Endodermal cell (in vitro differentiated cells): ENCODE data around the gene UBR1. TPM values are rescaled to one million over a fixed set of nuclear protein-coding genes. Genes with fewer than 3 reads are reported as not detected.

ENCODE experiments used
- DNase-seq: peaks from one replicate; pipeline ENCODE4 v3.0.0-alpha.2; 2017
- H3K27ac ChIP-seq: 2 replicates; pipeline ENCODE4 v1.5.1; 2013; ENCODE audit warnings: mild to moderate bottlenecking, low read depth, low read length, moderate library complexity
- H3K27me3 ChIP-seq: 2 replicates; pipeline ENCODE4 v1.6.1; 2013; ENCODE audit warnings: mild to moderate bottlenecking, low read length, moderate library complexity; ENCODE audit not compliant: insufficient read depth, control insufficient read depth, poor library complexity, severe bottlenecking
- H3K36me3 ChIP-seq: 2 replicates; pipeline ENCODE4 v1.7.0; 2013; ENCODE audit warnings: mild to moderate bottlenecking, low read length, moderate library complexity; ENCODE audit not compliant: control insufficient read depth, insufficient read depth
- H3K4me1 ChIP-seq: one replicate; pipeline ENCODE4 v1.7.0; 2013; ENCODE audit warnings: low read length; ENCODE audit not compliant: control insufficient read depth, insufficient read depth
- H3K4me3 ChIP-seq: 2 replicates; pipeline ENCODE4 v1.5.1; 2013; ENCODE audit warnings: mild to moderate bottlenecking, low read length, moderate library complexity
- H3K9ac ChIP-seq: 2 replicates; pipeline ENCODE4 v1.6.1; 2013; ENCODE audit warnings: mild to moderate bottlenecking, low read length, moderate library complexity; ENCODE audit not compliant: poor library complexity, severe bottlenecking; ENCODE audit errors: extremely low read depth
- H3K9me3 ChIP-seq: 2 replicates; pipeline ENCODE4 v1.6.1; 2013; ENCODE audit warnings: mild to moderate bottlenecking, low read length, moderate library complexity; ENCODE audit not compliant: control insufficient read depth
- H3K27ac Mint-ChIP-seq: 2 replicates; pipeline ENCODE4 v1.8.0; 2020; ENCODE audit warnings: mixed read lengths
- H3K27me3 Mint-ChIP-seq: 2 replicates; pipeline ENCODE4 v1.8.0; 2021; ENCODE audit warnings: mild to moderate bottlenecking, mixed read lengths; ENCODE audit not compliant: insufficient read depth
- H3K36me3 Mint-ChIP-seq: 2 replicates; pipeline ENCODE4 v1.8.0; 2020; ENCODE audit warnings: low read depth, mixed read lengths
- H3K4me1 Mint-ChIP-seq: 2 replicates; pipeline ENCODE4 v1.8.0; 2020; ENCODE audit warnings: mixed read lengths
- H3K4me3 Mint-ChIP-seq: 2 replicates; pipeline ENCODE4 v1.8.0; 2020; ENCODE audit warnings: mild to moderate bottlenecking, moderate library complexity, mixed read lengths
- H3K9me3 Mint-ChIP-seq: 2 replicates; pipeline ENCODE4 v1.8.0; 2020; ENCODE audit warnings: mild to moderate bottlenecking, mixed read lengths
- CTCF ChIP-seq: fragments of 200-600 bp; sonication (generic); conservative IDR thresholded peaks from 2 replicates; pipeline ENCODE4 v1.5.0; 2021; ENCODE audit warnings: antibody characterized with exemption, mild to moderate bottlenecking
- WGBS, 2 experiments: methylation state at CpG; one replicate each; pipeline versions ENCODE4 v1.1.5 to v1.1.7; 2013; ENCODE audit warnings: missing lambda C conversion rate in 2 of 2, mixed read lengths in 1 of 2; ENCODE audit not compliant: insufficient coverage in 1 of 2, insufficient read length in 1 of 2; 5-methylcytosine and 5-hydroxymethylcytosine counted together
- total RNA-seq, 2 donors: library from RNA; stranded (reverse); fragmentation: NEBNext Ultra II Directional in 1 of 2; extraction: Animal tissue kit (Norgen Biotek cat#: 25700) in 1 of 2; gene quantifications; 2 replicates in 1 of 2; 3 replicates in 1 of 2; pipeline ENCODE4 v1.2.1, GENCODE V29; 2021

UBR1 gene
- total RNA-seq, 2 donors from 2014 or later = 30.3 to 30.9 TPM

- no peak for DNase-seq
- no peaks in the 10 kb centered on the region for H3K36me3 ChIP-seq
- 90 to 93% methylated on average over 2 of the region's 3 CpGs for WGBS, 2 experiments
- no peaks in the 10 kb centered on the region for H3K4me1 ChIP-seq
- Mint-ChIP-seq H3K27ac (no peak overlapping the region), H3K4me3 (no peak overlapping the region), H3K4me1 (peaks cover 6% of the 10 kb centered on the region), H3K36me3 (peaks cover 2% of the 10 kb centered on the region), H3K27me3 (no peaks in the 10 kb centered on the region), H3K9me3 (no peaks in the 10 kb centered on the region)
- H3K27ac ChIP-seq = no peak overlapping the region
- no peaks in the 10 kb centered on the region for H3K27me3 ChIP-seq
- no peak for TF ChIP-seq CTCF
- H3K9ac ChIP-seq = no peak overlapping the region
- H3K4me3 ChIP-seq = no peak overlapping the region
- H3K9me3 ChIP-seq = no peaks in the 10 kb centered on the region
Observed at GRCh38 chr15:42915654-42916315, 190.1 kb downstream of the UBR1 start.

GRCh38 chr15:42914728-42915497 lies 190.9 kb downstream of the UBR1 start:
- TF ChIP-seq CTCF = no peak
- peaks cover 2% of the 10 kb centered on the region for H3K36me3 Mint-ChIP-seq
- no peak overlapping the region for H3K27ac Mint-ChIP-seq
- Histone ChIP-seq H3K9me3 (no peaks in the 10 kb centered on the region), H3K27ac (no peak overlapping the region), H3K9ac (no peak overlapping the region), H3K27me3 (no peaks in the 10 kb centered on the region), H3K4me3 (no peak overlapping the region), H3K4me1 (no peaks in the 10 kb centered on the region), H3K36me3 (no peaks in the 10 kb centered on the region)
- no peaks in the 10 kb centered on the region for H3K27me3 Mint-ChIP-seq
- 88% methylated on average over 4 of the region's 5 CpGs; no CpG with 5 or more reads in 1 of the 2 experiments for WGBS, 2 experiments
- H3K4me1 Mint-ChIP-seq = peaks cover 6% of the 10 kb centered on the region
- H3K4me3 Mint-ChIP-seq = no peak overlapping the region
- H3K9me3 Mint-ChIP-seq = no peaks in the 10 kb centered on the region
- DNase-seq = no peak

- Histone ChIP-seq H3K4me3 (no peak overlapping the region), H3K9me3 (no peaks in the 10 kb centered on the region), H3K27ac (no peak overlapping the region), H3K27me3 (no peaks in the 10 kb centered on the region), H3K36me3 (no peaks in the 10 kb centered on the region), H3K4me1 (no peaks in the 10 kb centered on the region), H3K9ac (no peak overlapping the region)
- Mint-ChIP-seq H3K9me3 (no peaks in the 10 kb centered on the region), H3K36me3 (peaks cover 3% of the 10 kb centered on the region), H3K27ac (no peak overlapping the region), H3K4me1 (no peaks in the 10 kb centered on the region), H3K4me3 (no peak overlapping the region), H3K27me3 (no peaks in the 10 kb centered on the region)
- DNase-seq = no peak
- no peak for TF ChIP-seq CTCF
- 94 to 100% methylated on average over 3 to 4 of the region's 5 CpGs for WGBS, 2 experiments
Observed at GRCh38 chr15:42911058-42911592, 194.7 kb downstream of the UBR1 start.
